ENCODE data around the gene ZNF407.

ZNF407 gene

DNA sequence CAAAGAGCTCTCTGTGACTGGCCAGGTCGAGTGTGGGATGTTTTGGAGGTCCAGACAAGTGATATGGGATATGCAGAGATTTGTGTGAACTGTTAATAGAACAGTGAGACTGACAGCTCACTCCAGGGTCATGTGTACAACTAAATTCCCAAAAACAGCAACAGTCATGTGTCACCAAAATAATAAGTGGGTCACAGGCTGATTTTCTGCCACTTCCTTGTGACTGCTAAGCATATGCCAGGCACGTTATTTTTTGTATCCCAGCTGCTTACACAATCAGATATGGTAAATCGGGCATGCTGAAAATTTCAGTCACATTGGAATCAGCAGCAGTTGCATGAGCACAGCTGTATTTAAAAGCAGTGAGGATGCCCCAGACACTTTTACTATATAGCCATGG lies 412.6 kb downstream of the ZNF407 start:
- no peak for DNase-seq (ENCODE audit: low read depth)

GRCh38 chr18:75010689-75011088 lies 413.0 kb downstream of the ZNF407 start:
- no peak for DNase-seq (ENCODE audit: low read depth)

DNA sequence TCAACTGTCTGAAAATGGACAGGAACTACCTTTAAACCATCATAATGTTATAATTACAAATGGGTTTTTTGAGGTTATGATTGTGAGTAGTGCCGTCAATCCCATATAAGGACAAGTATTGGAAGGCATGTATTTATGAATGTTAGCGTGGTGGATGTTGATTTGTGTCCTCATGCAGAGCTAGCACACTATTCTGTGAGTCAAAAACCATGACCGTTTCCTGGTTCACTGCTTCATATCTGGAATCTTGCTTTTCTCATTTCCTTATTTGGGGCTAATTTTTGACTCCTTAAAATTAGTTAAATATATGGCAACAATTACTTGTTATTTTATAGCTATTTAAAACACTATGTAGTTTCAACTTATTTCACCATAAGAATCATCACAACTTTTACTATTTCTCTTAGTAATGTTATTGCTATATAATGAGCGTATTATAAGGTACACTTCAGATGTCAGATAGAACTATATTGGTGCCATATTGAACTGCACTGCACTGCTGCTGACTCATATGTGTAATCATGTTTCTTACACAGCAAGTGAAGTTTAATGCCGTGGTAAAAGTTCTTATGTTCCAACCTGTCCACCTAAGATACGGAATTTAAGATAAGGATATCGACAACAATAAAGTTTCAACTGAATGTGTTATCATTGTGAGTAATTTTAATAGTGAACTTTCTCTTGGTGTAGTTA lies 418.5 kb downstream of the ZNF407 start:
- no peak for DNase-seq (ENCODE audit: low read depth)

GRCh38 chr18:75023473-75023872 lies 425.8 kb downstream of the ZNF407 start:
- no peak for DNase-seq (ENCODE audit: low read depth)

GRCh38 chr18:75024871-75025270 lies 427.2 kb downstream of the ZNF407 start:
- no peak for DNase-seq (ENCODE audit: low read depth)

GRCh38 chr18:75025573-75025972 lies 427.9 kb downstream of the ZNF407 start:
- no peak for DNase-seq (ENCODE audit: low read depth)

DNA sequence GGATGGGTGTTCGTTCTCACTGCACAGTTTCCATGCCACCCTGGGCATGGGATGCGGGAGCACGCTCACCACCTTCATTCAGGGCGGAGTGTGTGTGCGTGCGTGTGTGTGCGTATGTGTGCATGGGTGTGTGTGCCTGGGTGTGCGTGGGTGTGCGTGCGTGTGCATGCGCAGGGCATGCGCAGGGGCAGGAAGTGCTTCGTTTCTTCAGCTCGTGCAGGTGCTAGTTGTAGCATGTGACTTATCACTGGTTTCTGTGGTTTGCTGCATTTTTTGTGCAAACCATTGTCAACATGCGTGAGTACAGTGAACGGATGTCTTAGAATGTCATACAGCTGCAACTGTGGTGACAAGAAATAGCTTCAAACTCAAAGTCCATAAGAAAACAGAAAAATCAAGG lies 431.8 kb downstream of the ZNF407 start:
- DNase-seq (ENCODE audit: low read depth): no peak

DNA sequence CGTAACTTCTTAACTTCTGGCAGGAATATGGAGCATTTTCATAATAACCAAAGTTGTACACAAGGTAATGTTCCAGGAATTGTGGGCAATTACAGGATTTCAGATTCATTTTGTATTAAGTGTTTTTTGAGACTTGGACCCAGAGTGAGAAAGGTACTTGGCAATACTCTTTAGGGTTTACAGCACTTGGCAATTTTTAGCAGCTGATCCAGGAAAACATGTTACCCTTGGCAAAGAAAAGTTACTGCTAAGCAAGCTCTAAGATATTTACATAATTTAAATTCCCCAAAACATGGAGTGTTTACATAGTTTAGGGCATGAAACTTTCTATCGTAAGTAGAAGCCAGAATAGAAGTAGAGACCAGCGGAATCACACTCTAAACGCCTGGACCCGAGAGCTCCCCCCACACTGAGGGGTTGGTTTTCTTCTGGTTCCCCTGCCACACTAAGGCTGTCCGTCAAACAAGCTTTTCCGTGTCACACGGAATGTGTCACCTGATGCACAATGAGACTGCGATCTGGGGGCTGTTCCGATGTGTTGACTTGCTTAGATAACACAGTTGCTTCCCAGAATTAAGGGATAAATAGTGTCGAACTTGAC lies 434.1 kb downstream of the ZNF407 start:
- no peak for DNase-seq (ENCODE audit: low read depth)

DNA sequence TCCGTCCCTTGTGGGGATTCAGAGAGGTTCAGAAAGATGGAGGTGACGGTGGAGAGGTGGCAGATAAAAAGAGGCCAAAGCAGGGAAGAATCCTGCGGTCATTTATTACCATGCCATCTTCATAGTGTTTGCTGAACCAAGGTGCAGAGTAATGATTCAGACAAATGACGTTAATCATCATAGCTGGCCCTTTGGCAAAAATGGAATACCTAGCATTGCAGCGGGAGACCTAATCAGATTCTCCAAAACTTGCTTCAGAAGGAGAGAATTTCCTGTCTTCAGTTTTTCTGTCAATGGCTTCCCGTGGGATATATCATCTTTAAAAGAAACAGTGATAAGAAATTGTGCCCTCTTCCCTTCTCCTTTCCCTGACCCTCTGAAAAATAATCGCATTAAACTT lies 435.8 kb downstream of the ZNF407 start:
- DNase-seq (ENCODE audit: low read depth): no peak

DNA sequence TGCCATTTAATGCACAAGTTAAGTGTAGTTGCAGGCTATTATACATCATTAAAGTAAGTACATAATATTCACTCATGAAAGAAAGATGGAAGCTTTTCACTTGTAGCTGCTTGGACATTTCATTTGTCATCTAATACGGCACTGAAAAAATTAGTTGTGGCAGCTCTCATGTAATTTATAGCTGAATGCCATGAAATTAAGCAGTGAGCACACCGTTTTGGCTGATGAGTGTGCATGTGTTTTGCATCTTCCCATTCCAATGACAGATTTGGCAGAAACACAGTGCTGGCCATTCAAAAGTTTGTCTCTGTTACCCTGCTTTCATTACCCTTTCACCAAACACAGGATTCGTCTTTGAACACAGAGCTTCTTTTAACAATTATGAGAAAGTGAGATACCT lies 437.3 kb downstream of the ZNF407 start:
- no peak for DNase-seq (ENCODE audit: low read depth)

GRCh38 chr18:75035928-75036327 lies 438.3 kb downstream of the ZNF407 start:
- DNase-seq (ENCODE audit: low read depth): no peak

DNA sequence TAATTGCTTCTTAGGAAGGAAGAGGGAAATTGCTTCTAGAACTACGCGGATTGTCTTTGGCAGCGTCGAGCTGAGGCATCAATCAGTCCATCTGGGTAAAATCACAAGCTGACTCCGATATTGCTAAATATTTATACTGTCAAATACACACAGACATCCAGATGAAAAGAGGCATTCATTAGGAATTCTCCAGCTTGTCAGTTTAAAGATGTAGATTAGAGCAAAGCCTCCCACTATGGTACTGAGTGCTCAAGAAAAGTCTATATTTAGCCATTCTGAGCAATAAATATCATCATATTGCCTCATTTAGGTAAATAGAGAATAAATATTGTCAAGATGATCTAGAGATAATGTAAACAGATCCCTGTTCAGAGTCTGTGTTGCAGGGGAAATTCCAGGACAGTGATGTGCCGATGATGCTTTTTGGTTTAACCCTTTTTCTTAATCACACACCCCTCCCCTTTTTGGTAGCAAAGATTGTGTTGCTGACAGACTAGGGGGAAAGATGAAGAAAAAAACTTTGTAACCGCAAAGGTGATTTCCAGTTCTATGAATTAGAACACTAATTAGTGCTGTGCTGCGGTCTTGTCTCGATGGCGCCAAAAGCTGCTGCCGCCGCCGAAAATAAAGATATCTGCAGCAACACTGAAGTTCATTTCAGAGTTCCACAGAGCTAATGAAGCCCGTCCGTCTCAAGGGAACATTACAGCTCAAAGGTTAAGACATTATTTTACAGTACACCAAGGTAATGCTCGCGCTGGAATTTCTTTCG lies 439.4 kb downstream of the ZNF407 start:
- no peak for DNase-seq (ENCODE audit: low read depth)

- DNase-seq (ENCODE audit: low read depth): no peak
These were observed 440.0 kb downstream of the ZNF407 start for GRCh38 chr18:75037689-75037955.

DNA sequence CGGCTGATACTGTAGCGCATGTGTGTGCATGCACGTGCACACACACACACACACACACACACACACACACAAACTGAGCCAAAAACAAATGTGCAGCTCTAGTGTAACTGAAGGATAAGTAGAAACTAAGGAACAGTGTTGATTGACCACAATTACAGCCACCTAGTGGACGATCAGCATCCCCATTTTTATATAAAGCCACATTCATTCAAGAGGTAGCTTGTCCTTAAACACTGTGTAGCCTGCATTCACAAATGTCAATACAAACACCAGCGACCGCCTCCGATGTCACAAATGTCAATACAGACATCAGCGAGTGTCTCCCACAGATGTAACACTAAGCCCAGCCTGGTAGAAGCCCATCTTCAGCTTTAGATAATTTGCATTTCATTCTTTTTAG lies 443.9 kb downstream of the ZNF407 start:
- DNase-seq (ENCODE audit: low read depth): no peak

- no peak for DNase-seq (ENCODE audit: low read depth)
These were observed 445.8 kb downstream of the ZNF407 start for GRCh38 chr18:75043478-75043877.

- no peak for DNase-seq (ENCODE audit: low read depth)
These were observed 446.6 kb downstream of the ZNF407 start for GRCh38 chr18:75044296-75044695.

DNA sequence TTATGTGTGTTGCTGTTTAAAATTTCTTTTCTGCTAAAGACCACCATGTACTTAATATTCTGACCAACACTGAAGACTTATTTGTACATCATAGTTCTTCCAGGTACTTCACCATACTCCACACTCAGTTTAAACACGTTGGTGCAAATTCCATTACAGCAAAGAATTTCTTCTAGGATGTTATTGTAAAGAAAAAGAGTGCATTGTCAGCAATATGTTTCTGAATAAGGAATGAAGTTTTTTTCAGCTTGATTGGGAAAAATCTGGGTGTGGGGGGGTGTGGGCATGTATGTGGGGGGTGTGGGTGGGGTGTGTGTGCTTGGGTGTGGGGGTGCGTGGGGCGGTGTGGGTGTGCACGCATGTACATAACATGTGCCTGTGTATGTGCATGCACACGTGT lies 447.1 kb downstream of the ZNF407 start:
- DNase-seq (ENCODE audit: low read depth): no peak

GRCh38 chr18:75045272-75045671 lies 447.6 kb downstream of the ZNF407 start:
- DNase-seq (ENCODE audit: low read depth): no peak

DNA sequence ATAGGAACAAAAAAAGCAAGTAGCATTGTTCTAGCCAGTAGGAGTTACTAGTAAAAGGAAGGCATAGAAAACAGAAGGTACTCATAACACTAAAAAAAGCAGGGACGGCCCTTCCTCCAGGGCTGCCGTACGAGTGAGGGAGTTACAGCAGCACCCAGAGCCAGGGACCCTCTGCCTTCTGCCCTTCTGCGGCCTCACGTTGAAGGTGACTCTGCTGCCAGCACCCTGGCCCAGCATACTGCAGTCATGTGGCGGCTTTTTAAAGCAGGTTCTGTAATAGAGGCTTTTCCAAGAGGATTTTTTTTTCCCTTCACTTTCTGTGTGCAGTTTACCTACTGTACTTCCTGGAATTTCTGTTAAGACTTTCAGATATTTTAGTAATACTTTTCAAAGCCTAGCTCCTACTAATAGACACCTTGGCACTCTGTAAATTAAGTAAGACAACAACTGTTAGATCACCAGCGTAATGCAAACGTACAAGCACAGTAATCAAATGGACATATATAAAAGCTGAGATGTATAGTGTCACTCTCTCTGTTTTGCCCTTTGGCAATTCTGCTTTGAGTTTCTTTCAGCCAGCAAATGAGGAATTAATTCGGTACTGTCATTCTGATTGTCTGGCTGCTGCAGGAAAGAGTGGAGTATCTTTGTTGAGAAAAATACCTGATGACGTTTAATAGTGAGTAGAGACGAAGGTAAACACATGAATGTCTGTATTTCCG lies 449.7 kb downstream of the ZNF407 start:
- DNase-seq (ENCODE audit: low read depth): no peak

DNA sequence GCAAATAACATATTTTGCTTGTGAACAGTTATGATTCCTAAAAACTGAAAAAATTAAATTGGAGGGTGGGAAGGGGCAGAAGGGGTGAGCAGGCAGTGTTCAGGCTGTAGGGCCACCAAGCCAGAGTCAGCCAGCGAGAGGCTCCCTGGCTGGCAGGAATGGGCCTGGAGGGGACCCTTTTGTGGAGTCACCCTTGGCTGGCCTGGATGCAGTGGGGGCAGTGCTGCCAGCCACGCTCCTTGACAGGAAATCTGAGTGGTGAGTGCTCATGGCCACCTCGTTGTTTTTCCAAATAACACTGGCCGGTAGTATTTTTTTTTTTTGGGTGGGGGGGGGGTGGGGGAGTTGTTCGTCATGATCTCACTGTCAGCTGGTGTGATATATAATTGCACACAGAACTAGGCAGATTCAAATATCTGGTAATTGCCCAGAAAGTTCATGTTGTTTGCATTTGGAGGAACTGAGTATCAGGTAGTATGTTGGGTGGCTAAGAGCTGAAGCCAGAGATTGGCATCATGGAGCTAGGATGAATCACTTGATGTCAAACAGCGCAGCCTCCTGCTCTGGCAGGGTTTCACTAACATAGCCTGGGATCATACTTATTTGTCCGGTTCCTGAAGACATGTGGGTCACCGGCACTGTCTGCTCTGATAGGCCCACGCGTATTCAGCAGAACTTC lies 451.2 kb downstream of the ZNF407 start:
- DNase-seq (ENCODE audit: low read depth): no peak

DNA sequence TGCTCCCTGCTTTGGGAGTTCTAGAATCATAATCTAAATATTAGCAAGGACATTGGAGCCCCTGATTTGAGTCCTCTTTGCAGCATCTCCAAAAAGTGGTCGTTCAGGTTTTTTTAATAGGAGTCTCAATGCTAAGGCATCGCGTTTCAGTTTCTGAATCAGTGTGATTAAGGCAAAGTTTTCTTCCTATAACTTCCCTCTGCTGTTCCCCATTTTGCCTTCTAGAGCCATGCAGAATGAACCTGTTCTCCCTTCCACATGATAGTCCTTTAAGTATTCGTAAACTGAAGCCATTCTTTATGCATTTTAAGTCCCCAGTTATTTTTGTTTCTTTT lies 451.8 kb downstream of the ZNF407 start:
- no peak for DNase-seq (ENCODE audit: low read depth)

DNA sequence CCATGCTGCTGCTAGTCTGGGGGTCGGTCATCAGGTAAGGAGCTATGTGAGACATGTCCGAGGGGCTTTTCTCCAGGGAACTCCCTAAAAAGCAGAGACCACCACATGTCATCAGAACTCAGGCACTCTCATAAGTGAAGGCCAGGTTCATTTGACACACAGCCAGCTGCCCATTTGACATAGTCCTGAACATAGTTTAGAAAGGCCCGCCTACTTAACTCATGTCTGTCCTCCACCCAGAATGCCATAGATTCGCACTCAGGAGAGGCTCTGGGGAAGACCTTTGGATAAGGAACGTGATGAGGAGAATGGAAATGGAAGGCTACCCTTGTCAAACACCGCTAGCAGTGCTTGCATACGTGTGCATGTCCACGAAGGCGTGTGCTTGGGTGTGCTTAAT lies 454.1 kb downstream of the ZNF407 start:
- no peak for DNase-seq (ENCODE audit: low read depth)

GRCh38 chr18:75052475-75052874 lies 454.8 kb downstream of the ZNF407 start:
- no peak for DNase-seq (ENCODE audit: low read depth)
